Measurements from ENCODE around the gene TMCC1. TPM values are rescaled to one million over a fixed set of nuclear protein-coding genes. Genes with fewer than 3 reads are reported as not detected.
A peak's percentile ranks its signal among the peaks of the same experiment; 100 is the strongest.
"Not testable (repeated sequence)": the region's sequence is repeated elsewhere in the genome, so short reads cannot be mapped to it uniquely, and the experiment has no call there.

Gene TMCC1
- polyA plus RNA-seq, 1 experiment = 14.4 TPM

DNA sequence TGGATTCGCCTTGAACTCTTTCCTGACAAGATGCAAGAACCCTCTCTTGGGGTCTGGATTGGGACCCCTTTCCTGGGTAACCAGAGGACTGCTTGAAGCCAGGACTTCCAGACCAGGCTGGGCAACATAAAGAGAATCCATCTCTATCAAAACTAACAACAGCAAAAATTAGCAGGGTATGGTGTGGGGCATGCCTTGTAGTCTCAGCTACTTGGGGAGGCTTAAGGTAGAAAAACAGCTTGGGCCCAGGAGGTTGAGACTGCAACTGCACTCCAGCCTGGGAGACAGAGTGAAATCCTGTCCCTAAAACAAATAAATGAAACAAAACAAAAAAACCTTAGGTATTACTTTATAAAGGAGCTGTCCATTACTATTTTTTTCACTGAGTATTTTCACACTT, 193.9 kb downstream of the TMCC1 start:
- Histone ChIP-seq H3K36me3 (ENCODE audit: control insufficient read depth, insufficient read depth, low read length) (no peaks in the 10 kb centered on the region), H3K4me3 (ENCODE audit: low read depth, low read length) (no peak overlapping the region), H3K27me3 (ENCODE audit: control insufficient read depth, insufficient read depth, low read length) (no peaks in the 10 kb centered on the region)
- POLR2A ChIA-PET = no interaction called here
- TF ChIP-seq, protein P1, sequence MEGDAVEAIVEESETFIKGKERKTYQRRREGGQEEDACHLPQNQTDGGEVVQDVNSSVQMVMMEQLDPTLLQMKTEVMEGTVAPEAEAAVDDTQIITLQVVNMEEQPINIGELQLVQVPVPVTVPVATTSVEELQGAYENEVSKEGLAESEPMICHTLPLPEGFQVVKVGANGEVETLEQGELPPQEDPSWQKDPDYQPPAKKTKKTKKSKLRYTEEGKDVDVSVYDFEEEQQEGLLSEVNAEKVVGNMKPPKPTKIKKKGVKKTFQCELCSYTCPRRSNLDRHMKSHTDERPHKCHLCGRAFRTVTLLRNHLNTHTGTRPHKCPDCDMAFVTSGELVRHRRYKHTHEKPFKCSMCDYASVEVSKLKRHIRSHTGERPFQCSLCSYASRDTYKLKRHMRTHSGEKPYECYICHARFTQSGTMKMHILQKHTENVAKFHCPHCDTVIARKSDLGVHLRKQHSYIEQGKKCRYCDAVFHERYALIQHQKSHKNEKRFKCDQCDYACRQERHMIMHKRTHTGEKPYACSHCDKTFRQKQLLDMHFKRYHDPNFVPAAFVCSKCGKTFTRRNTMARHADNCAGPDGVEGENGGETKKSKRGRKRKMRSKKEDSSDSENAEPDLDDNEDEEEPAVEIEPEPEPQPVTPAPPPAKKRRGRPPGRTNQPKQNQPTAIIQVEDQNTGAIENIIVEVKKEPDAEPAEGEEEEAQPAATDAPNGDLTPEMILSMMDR (IDR thresholded peaks at IDR 0.05; ENCODE audit: insufficient read depth, low read depth, low read length) = no peak
- CTCF ChIA-PET = no interaction called here
- no peak for DNase-seq (ENCODE audit: low read depth)

DNA sequence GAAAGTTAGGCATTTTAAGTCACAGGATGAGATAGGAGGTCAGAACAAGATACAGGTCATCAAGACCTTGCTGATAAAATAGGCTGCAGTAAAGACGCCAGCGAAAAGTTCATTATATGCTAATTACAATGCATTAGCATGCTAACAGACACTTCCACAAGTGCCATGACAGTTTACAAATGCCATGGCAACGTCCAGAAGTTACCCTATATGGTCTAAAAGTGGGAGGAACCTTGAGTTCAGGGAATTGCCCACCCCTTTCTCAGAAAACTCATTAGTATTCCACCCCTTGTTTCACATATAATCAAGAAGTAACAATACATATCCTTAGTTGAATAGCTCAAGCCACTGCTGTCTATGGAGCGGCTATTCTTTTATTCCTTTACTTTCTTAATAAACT, 194.3 kb downstream of the TMCC1 start:
- no peaks in the 10 kb centered on the region for H3K27me3 ChIP-seq (ENCODE audit: control insufficient read depth, insufficient read depth, low read length)
- TF ChIP-seq, protein P1 (IDR thresholded peaks at IDR 0.05; ENCODE audit: insufficient read depth, low read depth, low read length) = no peak
- H3K36me3 ChIP-seq (ENCODE audit: control insufficient read depth, insufficient read depth, low read length) = no peaks in the 10 kb centered on the region
- DNase-seq (ENCODE audit: low read depth) = no peak
- ChIA-PET POLR2A (no interaction called here), CTCF (no interaction called here)
- H3K4me3 ChIP-seq (ENCODE audit: low read depth, low read length) = no peak overlapping the region

DNA sequence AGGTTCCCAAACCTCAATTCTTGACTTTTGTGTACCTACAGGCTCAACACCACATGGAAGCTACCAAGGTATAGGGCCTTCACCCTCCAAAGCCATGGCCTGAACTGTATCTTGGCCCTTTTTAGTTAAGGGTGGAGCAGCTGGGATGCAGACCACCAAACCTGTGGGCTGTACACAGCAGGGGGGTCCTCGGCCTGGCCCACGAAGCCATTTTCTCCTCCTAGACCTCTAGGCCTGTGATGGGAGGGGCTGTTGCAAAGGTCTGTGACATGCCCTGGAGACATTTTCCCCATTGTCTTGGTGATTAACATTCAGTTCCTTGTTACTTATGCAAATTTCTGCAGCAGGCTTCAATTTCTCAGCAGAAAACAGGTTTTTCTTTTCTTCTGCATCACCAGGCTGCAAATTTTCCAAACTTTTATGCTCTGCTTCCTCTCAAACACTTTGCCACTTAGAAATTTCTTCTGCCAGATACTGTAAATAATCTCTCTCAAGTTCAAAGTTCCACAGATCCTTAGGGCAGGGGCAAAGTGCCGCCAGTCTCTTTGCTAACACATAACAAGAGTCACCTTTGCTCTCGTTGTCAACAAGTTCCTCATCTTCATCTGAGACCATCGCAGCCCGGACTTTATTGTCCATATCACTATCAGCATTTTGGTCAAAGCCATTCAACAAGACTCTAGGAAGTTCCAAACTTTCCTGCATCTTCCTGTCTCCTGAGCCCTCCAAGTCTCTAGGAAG, 196.1 kb downstream of the TMCC1 start:
- ChIA-PET POLR2A (interaction anchor here (0.5 kb wide), 1 partner anchor 256 kb away, joined by 3 read pairs; no protein-coding TSS in a partner anchor), CTCF (no interaction called here)
- TF ChIP-seq, protein P1 (IDR thresholded peaks at IDR 0.05; ENCODE audit: insufficient read depth, low read depth, low read length) = no peak
- Histone ChIP-seq H3K36me3 (ENCODE audit: control insufficient read depth, insufficient read depth, low read length) (no peaks in the 10 kb centered on the region), H3K27me3 (ENCODE audit: control insufficient read depth, insufficient read depth, low read length) (no peaks in the 10 kb centered on the region), H3K4me3 (ENCODE audit: low read depth, low read length) (no peak overlapping the region)
- DNase-seq (ENCODE audit: low read depth) = no peak

- POLR2A ChIA-PET; DNase-seq (ENCODE audit: low read depth); H3K36me3 ChIP-seq (ENCODE audit: control insufficient read depth, insufficient read depth, low read length); H3K4me3 ChIP-seq (ENCODE audit: low read depth, low read length); H3K27me3 ChIP-seq (ENCODE audit: control insufficient read depth, insufficient read depth, low read length): not testable (repeated sequence)
- CTCF ChIA-PET = interaction anchor here (0.6 to 1.5 kb wide), 2 partner anchors 8 to 189 kb away, joined by 3 to 5 read pairs; no protein-coding TSS in a partner anchor
Observed at GRCh38 chr3:129696430-129696829, 197.1 kb downstream of the TMCC1 start.

DNA sequence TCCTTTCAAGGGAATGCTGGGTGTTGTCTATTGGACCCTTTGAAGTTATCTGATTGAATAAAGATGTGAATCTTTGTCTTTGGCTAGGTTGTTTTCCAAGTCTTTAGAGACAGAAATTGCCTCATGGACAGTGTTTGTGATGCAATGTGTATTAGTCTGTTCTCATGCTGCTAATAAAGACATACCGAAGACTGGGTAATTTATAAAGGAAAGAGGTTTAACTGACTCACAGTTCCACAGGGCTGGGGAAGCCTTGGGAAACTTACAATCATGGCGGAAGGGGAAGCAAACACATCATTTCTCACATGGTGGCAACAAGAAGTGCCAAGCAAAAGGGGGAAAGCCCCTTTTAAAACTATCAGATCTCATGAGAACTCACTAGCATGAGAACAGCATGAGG, 198.3 kb downstream of the TMCC1 start:
- no peaks in the 10 kb centered on the region for H3K36me3 ChIP-seq (ENCODE audit: control insufficient read depth, insufficient read depth, low read length)
- TF ChIP-seq, protein P1 (IDR thresholded peaks at IDR 0.05; ENCODE audit: insufficient read depth, low read depth, low read length) = no peak
- H3K27me3 ChIP-seq (ENCODE audit: control insufficient read depth, insufficient read depth, low read length) = no peaks in the 10 kb centered on the region
- POLR2A ChIA-PET = no interaction called here
- no peak overlapping the region for H3K4me3 ChIP-seq (ENCODE audit: low read depth, low read length)
- CTCF ChIA-PET = no interaction called here
- peak; percentile 49 for DNase-seq (ENCODE audit: low read depth)

DNA sequence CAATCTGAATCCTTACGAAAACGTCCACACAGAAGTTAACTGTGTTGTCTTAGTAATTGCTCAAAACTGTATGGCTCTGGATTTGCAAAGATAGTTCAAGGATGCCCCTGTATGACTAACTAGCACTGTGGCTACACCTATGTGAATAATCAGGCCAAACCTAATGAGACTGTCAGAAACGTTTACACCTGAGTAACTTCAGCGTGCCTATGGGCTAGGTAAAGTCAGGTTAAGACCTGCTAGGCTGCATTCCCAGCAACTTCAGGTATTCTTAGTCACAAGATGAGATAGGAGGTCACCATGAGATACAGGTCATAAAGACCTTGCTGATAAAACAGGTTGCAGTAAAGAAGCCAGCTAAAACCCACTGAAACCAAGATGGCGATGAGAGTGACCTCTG, 199.3 kb downstream of the TMCC1 start:
- ChIA-PET CTCF (no interaction called here), POLR2A (no interaction called here)
- no peaks in the 10 kb centered on the region for H3K27me3 ChIP-seq (ENCODE audit: control insufficient read depth, insufficient read depth, low read length)
- TF ChIP-seq, protein P1 (IDR thresholded peaks at IDR 0.05; ENCODE audit: insufficient read depth, low read depth, low read length) = no peak
- H3K4me3 ChIP-seq (ENCODE audit: low read depth, low read length) = no peak overlapping the region
- no peak for DNase-seq (ENCODE audit: low read depth)
- H3K36me3 ChIP-seq (ENCODE audit: control insufficient read depth, insufficient read depth, low read length) = no peaks in the 10 kb centered on the region
